Cerebellar cortex (tissue), 1 donor: ENCODE results near the gene NOC2L.
"Not testable (repeated sequence)": the region's sequence is repeated elsewhere in the genome, so short reads cannot be mapped to it uniquely, and the experiment has no call there.

Experiments used
- DNase-seq: peaks from one replicate; pipeline ENCODE4 v3.0.0-alpha.2; 2015; ENCODE audit warnings: low spot score

The NOC2L gene

DNA sequence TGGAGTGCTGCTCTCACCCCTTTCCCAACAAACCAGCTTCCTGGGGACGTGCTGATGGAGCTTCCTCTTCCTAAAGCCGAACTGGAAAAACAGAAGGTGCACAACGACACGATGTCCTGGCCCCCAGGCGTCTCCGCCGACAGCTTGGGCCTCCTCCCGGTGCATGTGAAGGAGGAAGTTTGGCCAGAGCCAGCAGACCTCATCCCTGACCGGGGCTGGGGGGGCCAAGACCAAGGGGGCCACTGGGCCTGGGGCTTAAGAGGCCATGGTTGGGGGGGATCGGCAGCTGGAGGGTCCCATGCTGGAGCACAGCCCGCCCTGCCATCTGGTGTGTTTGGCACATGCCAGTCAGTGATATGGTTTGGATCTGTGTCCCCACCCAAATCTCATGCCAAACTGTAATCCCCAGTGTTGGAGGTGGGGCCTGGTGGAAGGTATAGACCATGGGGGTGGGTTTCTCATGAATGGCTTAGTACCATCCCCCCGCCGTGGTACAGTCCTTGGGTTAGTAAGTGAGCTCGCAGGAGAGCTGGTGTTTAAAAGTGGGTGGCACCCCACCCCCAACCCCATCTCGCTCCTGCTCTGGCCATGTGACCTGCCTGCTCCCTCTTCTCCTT is 34.4 kb upstream of the NOC2L start:
- no peak for DNase-seq

DNA sequence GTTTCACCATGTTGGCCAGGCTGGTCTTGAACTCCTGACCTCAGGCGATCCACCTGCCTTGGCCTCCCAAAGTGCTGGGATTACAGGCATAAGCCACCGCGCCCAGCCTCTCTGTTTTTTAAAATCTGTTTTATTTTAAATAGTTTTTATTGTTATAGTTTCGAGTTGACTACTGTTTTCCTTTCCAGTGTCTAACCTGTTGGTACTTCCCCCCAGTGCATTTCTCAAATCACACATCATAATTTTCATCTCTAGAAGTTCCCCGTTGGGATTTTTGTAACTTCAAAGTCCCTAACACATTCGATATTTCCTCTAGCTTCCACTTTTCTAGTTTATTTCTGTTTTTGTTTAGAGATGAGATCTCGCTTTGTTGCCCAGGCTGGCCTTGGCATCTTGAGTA is 33.3 kb upstream of the NOC2L start:
- no peak for DNase-seq

DNA sequence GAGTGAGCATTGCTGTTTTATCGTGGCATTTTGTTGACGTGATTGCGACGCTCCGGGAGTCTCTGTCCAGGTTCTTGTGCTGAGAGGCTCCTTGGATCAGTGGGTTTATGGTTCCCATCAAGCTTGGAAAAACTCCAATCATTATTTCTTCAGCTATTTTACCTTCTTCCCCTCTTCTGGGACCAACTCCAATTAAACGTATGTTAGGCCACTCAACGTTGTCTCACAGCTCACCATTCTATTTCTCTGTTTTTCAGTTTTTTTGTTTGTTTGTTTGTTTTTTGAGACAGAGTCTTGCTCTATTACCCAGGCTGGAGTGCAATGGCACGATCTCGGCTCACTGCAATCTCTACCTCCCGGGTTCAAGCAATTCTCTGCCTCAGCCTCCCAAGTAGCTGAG is 32.8 kb upstream of the NOC2L start:
- no peak for DNase-seq

DNA sequence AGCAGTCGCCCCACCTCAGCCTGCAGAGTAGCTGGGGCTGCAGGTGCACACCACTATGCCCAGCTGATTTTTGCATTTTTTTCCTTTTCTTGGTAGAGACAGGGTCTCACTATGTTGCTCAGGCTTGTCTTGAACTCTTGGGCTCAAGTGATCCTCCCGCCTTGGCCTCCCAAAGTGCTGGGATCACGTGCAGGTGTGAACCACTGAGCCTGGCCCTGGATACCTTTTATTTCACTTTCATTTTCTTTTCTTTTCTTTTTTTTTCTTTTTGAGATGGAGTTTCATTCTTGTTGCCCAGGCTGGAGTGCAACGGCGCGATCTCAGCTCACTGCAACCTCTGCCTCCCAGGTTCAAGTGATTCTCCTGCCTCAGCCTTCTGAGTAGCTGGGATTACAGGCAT is 32.2 kb upstream of the NOC2L start:
- DNase-seq, result not testable (repeated sequence)

DNA sequence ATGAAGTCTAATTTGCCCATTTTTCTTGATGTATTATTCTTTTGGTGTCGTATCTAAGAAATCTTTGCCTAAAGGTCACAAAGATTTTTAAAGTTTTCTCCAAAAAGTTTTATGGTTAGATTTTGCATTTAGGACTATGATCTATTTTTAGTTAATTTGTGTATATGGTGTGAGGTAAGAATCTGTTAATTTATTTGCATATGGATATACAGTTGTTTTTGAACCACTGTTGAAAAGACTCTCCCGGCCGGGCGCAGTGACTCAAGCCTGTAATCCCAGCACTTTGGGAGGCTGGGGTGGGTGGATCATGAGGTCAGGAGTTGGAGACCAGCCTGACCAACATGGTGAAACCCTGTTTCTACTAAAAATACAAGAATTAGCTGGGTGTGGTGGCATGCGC is 29.0 kb upstream of the NOC2L start:
- not testable (repeated sequence) for DNase-seq

DNA sequence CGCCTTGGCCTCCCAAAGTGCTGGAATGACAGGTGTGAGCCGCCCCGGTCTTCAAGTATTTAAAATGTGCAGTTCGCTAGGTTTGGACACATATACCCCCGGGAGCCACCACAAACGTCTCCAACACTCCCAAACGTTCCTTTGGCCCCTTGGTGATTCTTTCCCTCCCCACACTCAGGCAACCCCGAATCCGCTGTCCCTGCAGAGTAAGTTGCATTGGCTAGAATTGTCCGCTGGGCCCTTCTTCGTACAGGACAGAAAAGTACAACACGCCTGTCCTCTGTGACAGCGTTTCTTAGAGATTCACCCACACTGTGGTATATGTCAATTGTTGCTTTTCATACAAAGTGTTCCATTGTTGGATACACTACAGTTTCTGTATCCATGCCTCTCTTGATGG is 26.1 kb upstream of the NOC2L start:
- no peak for DNase-seq

DNA sequence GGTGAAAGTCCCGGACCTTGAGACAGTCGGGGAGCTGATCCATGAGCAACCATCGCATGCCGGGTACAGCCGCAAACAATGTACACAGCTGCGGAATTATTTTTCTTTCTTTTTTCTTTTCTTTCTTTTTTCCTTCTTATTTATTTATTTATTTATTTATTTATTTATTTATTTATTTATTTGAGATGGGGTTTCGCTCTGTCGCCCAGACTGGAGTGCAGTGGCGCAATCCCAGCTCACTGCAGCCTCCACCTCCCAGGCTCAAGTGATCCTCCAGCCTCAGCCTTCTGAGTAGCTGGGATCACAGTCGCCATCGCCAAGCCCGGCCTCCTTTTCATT is 25.4 kb upstream of the NOC2L start:
- no peak for DNase-seq

DNA sequence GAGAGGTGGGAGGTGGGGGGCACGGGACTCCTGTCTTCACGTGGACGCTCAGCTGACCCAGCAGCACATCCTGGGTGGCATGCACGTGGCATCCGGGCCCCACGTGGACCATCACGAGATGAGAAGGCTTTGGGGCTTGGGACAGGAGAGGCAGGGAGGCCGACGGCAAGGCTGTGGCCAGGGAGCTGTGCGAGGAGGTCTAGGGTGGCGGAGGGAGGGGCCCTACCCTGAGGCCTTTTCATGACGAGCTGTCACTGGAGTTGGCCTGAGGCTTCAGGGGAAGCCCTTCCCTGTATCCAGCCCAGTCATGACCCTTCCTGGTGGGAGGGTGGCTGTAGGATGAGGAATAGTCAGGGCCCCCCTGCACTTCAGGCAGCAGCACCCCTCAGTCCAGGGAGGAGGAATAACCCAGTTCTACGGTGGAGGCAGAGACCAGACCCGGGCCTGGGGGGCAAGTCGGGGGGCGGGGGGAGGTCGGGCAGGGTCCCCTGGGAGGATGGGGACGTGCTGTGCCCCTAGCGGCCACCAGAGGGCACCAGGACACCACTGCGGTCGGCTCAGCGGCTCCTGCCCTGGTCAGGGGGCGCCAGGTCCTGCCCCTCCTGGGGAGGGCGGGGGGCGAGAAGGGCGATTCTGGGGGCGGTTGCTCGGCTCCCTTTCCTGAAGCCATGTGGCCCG is 24.9 kb upstream of the NOC2L start:
- no peak for DNase-seq

DNA sequence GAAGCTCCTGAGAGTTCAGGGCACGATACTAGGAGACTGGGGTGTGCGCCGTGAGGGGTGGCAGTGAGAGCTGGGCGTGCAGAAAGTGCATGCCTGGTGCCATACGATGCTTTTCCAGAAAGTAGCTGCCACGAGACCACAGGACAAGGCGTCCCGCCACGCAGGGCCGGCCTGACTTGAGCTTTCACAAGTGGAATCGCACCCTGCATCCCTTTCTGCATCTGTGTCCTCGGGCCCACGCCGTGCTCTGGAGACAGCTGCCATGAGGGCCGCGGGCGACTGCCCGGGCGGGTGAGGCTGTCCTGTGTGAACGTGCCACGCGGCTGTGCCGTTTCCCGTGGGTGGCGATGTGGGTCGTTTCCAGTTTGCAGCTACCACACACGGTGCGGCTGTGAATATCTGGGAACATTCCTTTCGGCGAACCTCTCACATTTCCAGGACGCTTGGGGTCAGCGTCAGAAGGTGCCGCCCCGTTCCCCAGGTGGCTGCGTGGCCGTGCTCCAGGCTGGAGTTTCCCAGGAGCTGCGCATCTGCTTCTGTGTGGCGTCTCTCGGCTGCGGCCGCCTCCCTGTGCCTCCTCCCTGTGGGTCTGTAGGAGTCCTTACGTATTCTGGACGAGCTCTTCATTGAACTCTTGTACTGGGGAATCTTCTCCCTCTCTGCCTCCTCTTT is 23.8 kb upstream of the NOC2L start:
- no peak for DNase-seq

DNA sequence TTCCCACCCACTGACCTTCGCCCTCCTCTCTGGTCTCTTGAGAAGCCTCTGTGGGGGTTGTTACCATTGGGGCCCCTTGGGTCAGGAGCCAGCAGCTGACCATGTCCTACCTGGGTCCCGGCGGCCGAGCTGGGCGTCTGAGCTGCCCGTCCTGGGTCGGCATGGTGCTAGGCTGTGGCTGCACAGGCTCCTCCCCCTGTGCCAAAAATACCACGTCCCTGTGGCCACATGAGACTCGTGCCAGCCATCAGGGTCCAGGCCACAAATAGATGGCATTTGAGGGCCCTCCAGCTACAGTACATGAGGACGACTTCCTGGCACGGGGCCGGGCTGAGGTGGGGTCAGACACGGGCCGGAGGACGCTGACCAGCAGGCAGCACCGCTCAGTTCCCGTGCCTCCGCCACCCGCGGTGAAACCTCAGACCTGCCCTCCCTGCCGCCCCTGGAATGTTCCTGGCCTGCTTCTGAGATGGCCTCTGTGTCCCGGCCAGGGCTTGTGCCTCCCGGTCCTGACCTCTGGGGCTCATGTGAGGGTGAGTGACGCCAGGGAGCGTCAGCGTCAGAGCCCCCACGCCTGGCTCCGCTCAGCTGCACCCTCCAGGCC is 23.0 kb upstream of the NOC2L start, which contains the start of gene PERM1:
Gene PERM1 (minus strand): TSS at position 139 of the 604 bp plus-strand sequence. CDS start 1,064 bp downstream, outside the sequence.
- no peak for DNase-seq

DNA sequence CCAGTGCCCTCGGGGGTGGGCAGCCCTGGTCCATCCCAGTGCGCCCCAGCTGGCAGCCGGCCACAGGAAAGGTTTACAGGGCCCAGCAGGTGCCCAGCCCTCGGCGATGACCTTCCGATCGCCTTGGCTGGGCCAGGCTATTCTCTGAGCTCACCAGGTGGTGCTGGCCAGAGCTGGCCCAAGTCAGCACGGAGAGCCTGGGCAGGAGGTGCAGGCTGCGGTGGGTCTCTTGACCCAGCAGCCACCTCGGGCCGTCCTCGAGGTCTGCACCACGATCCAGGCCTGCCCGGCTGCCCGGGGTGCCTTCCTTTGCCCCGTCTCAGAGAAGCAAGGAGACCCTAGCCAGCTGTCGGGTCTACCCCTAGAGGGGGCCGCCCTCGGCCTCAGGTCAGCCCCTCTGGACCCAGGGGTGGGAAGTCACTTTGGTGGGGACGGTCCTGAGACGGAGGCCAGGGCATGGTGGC is 22.5 kb upstream of the NOC2L start:
- DNase-seq, result no peak

DNA sequence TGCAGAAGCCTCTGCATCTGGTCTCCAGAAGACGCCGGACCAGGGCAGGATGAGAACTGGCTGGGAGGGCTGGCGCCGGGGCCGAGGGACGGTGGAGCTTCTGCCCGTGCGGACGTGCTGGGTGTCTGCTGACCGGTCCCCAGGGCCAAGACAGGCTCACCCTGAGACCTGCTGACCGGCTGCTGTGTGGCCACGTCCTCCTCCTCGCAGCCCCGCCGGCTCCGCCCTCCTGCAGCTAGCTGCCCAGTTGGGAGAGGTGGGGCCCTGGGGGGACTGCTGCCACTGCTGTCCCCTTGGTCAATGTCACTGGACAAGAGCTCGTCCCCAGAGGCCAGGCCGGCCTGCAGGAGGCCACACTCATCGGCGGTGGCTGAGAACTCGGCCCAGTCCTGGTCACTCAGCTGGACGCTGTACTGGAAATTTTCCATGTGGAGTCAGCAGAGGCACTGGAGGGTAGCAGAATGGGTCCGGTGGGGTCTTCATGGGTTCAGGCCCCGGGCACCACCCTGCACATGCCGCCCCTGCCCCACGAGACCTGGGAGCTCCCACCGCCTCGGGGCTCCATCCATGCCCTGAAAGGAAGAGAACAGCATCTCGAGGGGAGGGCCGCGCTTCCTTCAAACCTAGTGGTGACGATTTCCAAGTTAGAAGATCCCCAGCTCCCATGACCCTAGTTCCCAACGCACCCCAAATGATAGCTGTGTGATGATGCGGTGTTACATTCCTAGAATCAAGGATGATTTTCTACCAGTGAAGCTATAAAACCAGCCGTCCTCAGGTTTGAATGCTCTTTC is 21.7 kb upstream of the NOC2L start:
- DNase-seq, result no peak

DNA sequence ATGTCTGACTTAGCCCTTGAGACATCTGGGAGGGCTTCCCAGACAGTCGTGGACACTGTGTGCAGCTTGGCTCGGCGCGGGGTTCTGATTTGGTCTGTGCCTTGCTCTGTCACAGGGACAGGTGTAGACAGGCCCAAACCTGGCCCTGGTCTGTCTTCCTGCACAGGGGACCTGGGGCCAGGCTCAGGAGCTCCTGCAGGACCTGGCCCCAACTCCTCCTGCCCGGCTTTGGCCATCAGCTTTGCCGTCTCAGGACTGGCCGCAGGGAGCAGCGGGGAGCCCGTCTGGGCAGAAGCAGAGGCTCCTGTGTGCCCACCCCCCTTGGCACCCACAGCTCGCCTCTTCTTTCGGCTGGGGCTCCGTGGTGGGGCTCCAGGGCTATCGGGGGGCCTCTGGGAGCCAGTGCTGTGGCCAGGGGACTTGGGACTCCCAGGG is 21.1 kb upstream of the NOC2L start:
- DNase-seq, result no peak

DNA sequence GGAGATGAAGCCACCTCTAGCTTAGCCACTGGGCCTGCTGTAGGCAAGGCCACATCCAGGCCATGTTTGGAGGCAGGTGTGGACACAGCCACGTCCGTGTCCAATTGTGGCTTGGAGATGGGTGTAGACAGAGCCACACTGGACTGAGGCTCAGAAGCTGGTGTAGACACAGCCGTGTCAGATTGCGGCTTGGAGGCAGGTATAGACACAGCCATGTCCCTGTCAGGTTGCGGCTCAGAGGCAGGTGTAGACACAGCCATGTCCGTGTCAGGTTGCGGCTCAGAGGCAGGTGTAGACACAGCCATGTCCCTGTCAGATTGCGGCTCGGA is 20.7 kb upstream of the NOC2L start:
- no peak for DNase-seq

DNA sequence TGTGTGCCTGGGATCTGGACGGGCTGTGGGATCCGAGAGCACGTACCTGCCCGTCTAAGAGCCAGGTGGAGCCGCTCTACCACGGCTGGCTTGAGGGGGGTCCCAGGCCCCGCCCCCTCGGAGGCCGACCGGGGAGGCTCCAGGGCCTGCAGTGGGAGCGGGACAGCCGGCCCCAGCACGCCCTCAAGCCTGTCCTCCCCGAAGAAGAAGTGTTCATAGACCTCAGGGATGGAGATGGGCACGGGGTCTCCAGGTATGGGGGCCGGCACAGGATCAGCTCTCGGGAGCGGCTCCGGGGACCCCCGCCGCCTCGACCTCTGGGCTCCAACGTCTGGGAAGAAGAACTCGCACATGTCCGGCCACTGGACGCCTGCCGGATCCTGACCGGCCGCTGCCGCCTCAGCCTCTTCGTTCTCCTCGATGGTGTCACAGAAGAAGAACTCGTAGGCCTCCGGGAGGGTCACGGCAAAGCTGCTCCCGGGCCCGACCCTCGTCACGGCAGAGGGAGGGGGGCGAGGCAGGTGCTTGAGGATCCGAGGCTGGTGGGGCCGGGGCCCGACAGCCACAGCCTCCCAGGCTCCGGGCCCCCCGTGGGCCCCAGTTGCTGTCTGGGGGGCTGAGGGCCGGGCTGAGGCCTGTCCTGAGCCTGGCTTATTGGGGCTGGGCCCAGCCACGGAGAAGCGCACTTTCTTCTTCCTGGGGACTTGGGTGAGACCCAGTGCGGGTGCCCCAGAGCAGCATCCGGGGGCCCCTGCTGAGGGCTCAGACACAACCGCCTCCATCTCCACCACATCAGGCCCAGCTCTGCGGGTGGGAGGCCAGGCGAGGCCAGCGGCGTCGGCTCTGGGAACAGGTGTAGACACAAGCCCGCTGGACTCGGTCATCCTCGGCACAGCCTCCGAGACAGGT is 20.0 kb upstream of the NOC2L start:
- DNase-seq, result no peak

DNA sequence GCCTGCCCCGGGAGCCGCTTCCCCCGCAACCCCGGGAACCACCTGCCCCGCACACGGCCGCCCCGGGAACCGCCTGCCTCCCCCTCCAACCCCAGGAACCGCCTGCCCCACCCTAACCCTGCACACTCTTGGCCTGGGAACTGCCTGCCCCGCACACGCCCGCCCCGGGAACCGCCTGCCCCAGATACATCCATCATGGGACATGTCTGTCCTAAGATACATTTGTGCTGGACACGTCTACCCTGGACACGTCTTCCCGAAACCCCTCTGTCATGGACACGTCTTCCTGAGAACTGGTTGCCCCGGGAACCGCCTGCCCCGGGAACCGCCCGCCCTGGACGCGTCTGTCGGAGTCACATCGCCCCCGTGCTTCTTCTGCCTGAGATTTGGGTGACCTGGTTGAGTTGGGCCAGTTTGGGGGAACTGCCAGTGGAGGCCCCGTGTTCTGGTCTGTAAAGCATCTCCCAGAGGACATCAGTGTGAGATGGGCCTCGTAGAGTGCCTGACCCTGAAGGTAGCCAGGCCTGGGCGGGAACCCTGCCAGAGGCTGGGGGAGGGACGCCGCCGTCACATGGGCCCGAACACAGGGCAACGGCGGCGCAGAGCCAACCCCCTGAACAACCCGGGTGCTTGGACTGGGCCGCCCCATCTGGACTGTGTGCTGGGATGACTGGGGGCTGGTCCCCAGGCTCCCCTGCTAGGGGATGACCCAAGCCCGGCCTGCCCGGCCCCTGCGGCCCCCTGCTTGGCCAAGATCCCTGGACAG is 19.2 kb upstream of the NOC2L start:
- no peak for DNase-seq

DNA sequence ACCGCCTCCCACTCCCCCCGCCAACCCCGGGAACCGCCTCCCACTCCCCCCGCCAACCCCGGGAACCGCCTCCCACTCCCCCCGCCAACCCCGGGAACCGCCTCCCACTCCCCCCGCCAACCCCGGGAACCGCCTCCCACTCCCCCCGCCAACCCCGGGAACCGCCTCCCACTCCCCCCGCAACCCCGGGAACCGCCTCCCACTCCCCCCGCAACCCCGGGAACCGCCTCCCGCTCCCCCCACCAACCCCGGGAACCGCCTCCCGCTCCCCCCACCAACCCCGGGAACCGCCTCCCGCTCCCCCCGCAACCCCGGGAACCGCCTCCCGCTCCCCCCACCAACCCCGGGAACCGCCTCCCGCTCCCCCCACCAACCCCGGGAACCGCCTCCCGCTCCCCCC is 17.7 kb upstream of the NOC2L start:
- DNase-seq, result not testable (repeated sequence)

DNA sequence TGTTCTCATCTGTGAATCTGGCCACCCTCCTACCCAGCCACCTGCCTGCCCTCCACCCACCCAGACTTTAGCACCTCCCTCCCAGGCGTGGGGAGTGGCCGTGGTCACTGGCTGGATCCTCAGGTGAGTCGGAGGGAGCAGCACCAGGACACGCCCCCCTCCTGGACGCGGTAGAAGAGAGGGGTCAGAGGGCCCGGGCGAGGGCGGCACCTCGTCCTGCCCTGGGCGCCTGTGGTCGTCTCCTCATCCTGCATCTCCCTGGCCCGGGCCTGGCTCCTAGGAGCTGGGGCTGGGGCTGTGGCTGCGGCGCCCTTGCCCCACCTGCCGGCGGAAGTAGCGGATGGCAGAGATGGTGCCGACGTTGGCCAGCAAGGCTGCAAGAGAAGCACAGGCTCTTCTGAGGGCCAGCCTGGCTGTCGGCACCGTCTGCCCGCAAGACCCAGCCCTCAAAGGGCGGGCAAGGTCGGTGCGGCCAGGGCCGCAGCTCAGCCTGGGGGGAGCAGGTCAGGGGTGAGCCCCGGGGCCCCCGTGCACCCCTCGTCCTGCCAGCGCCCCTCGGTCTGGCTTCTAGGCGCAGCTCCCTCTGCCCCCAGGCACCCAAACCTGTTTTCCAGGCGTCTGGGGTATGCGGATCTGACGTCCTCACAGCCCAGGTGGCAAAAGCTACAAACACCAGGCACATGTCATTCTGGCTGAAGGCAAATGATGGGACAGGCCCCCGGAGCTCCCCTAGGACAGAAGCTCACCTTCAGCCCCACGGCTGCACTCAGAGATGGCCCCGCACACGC is 17.0 kb upstream of the NOC2L start:
- DNase-seq, result peak; percentile 59

DNA sequence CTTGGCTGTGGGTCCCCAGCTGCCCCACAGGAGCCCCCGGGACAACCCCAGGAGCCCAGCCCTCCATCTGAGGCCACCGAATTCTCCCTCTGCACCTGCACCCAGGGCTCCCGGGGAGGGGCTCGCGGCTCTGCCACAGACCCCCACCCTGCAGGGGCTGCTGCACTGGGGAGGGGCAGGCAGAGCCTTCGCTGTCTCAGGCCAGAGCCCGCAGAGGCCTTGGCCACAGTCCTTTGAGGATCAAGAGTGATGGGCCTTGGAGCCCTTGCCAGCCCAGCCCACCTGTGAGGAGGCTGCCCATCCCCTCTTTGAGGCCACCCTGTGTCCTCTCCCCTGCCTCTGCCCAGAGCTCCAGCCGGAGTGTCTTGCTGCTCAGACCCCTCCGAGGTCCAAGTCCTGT is 16.3 kb upstream of the NOC2L start:
- DNase-seq, result no peak
